Transverse colon (tissue), 4 donors: Measurements from ENCODE around the gene EML6. TPM values are rescaled to one million over a fixed set of nuclear protein-coding genes. Genes with fewer than 3 reads are reported as not detected.

Experiments used
- DNase-seq: peaks from one replicate; pipeline ENCODE4 v3.0.0-alpha.2; 2019
- H3K27ac ChIP-seq, 4 donors: fragments of 200-600 bp; sonication (generic); 2 replicates each; pipeline ENCODE4 v1.5.1; 2016 to 2018; ENCODE audit warnings: inconsistent platforms in 4 of 4
- H3K27me3 ChIP-seq: fragments of 200-600 bp; sonication (generic); 2 replicates; pipeline ENCODE4 v1.5.1; 2017; ENCODE audit warnings: inconsistent platforms
- H3K36me3 ChIP-seq, 4 donors: fragments of 200-600 bp; sonication (generic); 2 replicates each; pipeline ENCODE4 v1.5.1; 2017 to 2019; ENCODE audit warnings: inconsistent platforms in 4 of 4
- H3K4me1 ChIP-seq, 4 donors: fragments of 200-600 bp; sonication (generic); 2 replicates each; pipeline ENCODE4 v1.5.1; 2017 to 2020; ENCODE audit warnings: inconsistent platforms in 4 of 4
- H3K4me3 ChIP-seq, 4 donors: fragments of 200-600 bp; sonication (generic); 1 replicate in 1 of 4; 2 replicates in 3 of 4; pipeline versions ENCODE4 v1.5.1 to v1.6.1; 2017 to 2019; ENCODE audit warnings: inconsistent platforms in 4 of 4
- H3K9me3 ChIP-seq, 2 donors: fragments of 200-600 bp; sonication (generic); 2 replicates each; pipeline ENCODE4 v1.5.1; 2017 to 2019; ENCODE audit warnings: inconsistent platforms in 2 of 2
- CTCF ChIP-seq, 5 experiments: fragments of 200-600 bp in 3 of 5; fragments of 450-650 bp in 2 of 5; sonication (generic) in 3 of 5; IDR thresholded peaks; 1 replicate in 2 of 5; 2 replicates in 3 of 5; pipeline ENCODE4 v1.5.1; 2016 to 2017; ENCODE audit warnings: antibody characterized with exemption in 5 of 5, inconsistent platforms in 3 of 5, mild to moderate bottlenecking in 2 of 5, moderate library complexity in 1 of 5
- EP300 ChIP-seq: sonication (generic); formaldehyde crosslinking; IDR thresholded peaks from one replicate; pipeline ENCODE4 v1.6.1; 2017; ENCODE audit warnings: antibody characterized with exemption, low read depth
- POLR2A ChIP-seq: fragments of 450-650 bp; IDR thresholded peaks from one replicate; pipeline ENCODE4 v1.6.1; 2016; ENCODE audit warnings: antibody characterized with exemption, mild to moderate bottlenecking, moderate library complexity
- POLR2AphosphoS5 ChIP-seq, 3 donors: sonication (generic); formaldehyde crosslinking; IDR thresholded peaks; one replicate each; pipeline ENCODE4 v1.6.1; 2016; ENCODE audit warnings: antibody characterized with exemption in 3 of 3
- WGBS, 2 donors: methylation state at CpG; one replicate each; pipeline ENCODE4 v1.1.5; 2018; ENCODE audit warnings: low coverage in 1 of 2; 5-methylcytosine and 5-hydroxymethylcytosine counted together
- in situ Hi-C, 4 donors: fragments of 200-750 bp; cut with MboI; loops; one replicate each; pipeline versions ENCODE4 v1.15.0 to v1.15.1; 2017; ENCODE audit warnings: low sequenced_read_pairs in 3 of 4, low pct_ligation_motif_present in 1 of 4, low pct_unique_long_range_greater_than_20kb in 1 of 4
- intact Hi-C: fragments of 100-400 bp; cut with DNase I; formaldehyde crosslinking; loops from one replicate; pipeline ENCODE4 v1.15.1; 2023; ENCODE audit warnings: low total_unique reads
- total RNA-seq, 4 donors: library from RNA; depleted of rRNA; stranded (reverse); fragments of >200 nt; gene quantifications; one replicate each; pipeline ENCODE4 v1.1.0, GENCODE V29; 2016

The EML6 gene
- total RNA-seq, 4 donors from 2014 or later = 1.5 to 8.2 (median 3.4) TPM

- intact Hi-C loops = no loop called here
- Histone ChIP-seq H3K4me1 (peaks cover 0 to under 1% (median 0%) of the 10 kb centered on the region in 4 donors), H3K36me3 (no peaks in the 10 kb centered on the region), H3K9me3 (no peaks in the 10 kb centered on the region), H3K4me3 (no peak overlapping the region), H3K27me3 (no peaks in the 10 kb centered on the region), H3K27ac (no peak overlapping the region)
- WGBS, 2 donors = 97% methylated on average over 6 to 9 of the region's 9 CpGs
- no peak for DNase-seq
- no peak for TF ChIP-seq POLR2AphosphoS5 (IDR thresholded peaks at IDR 0.05)
- TF ChIP-seq CTCF (IDR thresholded peaks at IDR 0.05) = no peak
- TF ChIP-seq POLR2A = no peak
- no peak for TF ChIP-seq EP300
- in situ Hi-C loops = no loop called here
Observed at GRCh38 chr2:54947646-54948045, 224.2 kb downstream of the EML6 start.

GRCh38 chr2:54948120-54948519 lies 224.7 kb downstream of the EML6 start:
- Histone ChIP-seq H3K9me3 (no peaks in the 10 kb centered on the region), H3K27me3 (no peaks in the 10 kb centered on the region), H3K36me3 (no peaks in the 10 kb centered on the region), H3K27ac (no peak overlapping the region), H3K4me3 (no peak overlapping the region), H3K4me1 (peaks cover 0 to 5% (median 0%) of the 10 kb centered on the region in 4 donors)
- TF ChIP-seq CTCF (IDR thresholded peaks at IDR 0.05) (no peak), POLR2AphosphoS5 (IDR thresholded peaks at IDR 0.05) (no peak), EP300 (no peak), POLR2A (no peak)
- no peak for DNase-seq
- intact Hi-C loops (no loop called here), in situ Hi-C loops (no loop called here)
- WGBS, 2 donors = 89 to 90% methylated on average over 6 to 12 of the region's 12 CpGs

GRCh38 chr2:54949431-54949830 lies 226.0 kb downstream of the EML6 start:
- no peaks in the 10 kb centered on the region for H3K27me3 ChIP-seq
- no peak overlapping the region for H3K4me3 ChIP-seq
- no peaks in the 10 kb centered on the region for H3K9me3 ChIP-seq
- H3K27ac ChIP-seq = no peak overlapping the region
- no peak for DNase-seq
- H3K4me1 ChIP-seq = peaks cover 0 to 9% (median 0%) of the 10 kb centered on the region in 4 donors
- 80 to 96% methylated on average over 1 to 6 of the region's 6 CpGs for WGBS, 2 donors
- in situ Hi-C loops = no loop called here
- TF ChIP-seq POLR2AphosphoS5 (IDR thresholded peaks at IDR 0.05) = no peak
- no peak for TF ChIP-seq EP300
- no peak for TF ChIP-seq POLR2A
- no peak for TF ChIP-seq CTCF (IDR thresholded peaks at IDR 0.05)
- intact Hi-C loops = no loop called here
- H3K36me3 ChIP-seq = no peaks in the 10 kb centered on the region

GRCh38 chr2:54950811-54951210 lies 227.3 kb downstream of the EML6 start:
- 83 to 94% methylated on average over 1 to 3 of the region's 3 CpGs for WGBS, 2 donors
- intact Hi-C loops (no loop called here), in situ Hi-C loops (no loop called here)
- TF ChIP-seq EP300 (no peak), POLR2AphosphoS5 (IDR thresholded peaks at IDR 0.05) (no peak), POLR2A (no peak), CTCF (IDR thresholded peaks at IDR 0.05) (no peak)
- peaks cover 0 to 14% (median 0%) of the 10 kb centered on the region in 4 donors for H3K4me1 ChIP-seq
- no peaks in the 10 kb centered on the region for H3K36me3 ChIP-seq
- H3K27me3 ChIP-seq = no peaks in the 10 kb centered on the region
- no peaks in the 10 kb centered on the region for H3K9me3 ChIP-seq
- H3K4me3 ChIP-seq = no peak overlapping the region
- no peak for DNase-seq
- H3K27ac ChIP-seq = no peak overlapping the region
